WTC11 (cell line): ENCODE results near the gene OR52D1. TPM values are rescaled to one million over a fixed set of nuclear protein-coding genes. Genes with fewer than 3 reads are reported as not detected.

Experiments
- ATAC-seq: fragments of 200-7000 bp; cut with Tn5 transposase; 2 replicates; pipeline ENCODE4 v1.10.0; 2021; ENCODE audit warnings: mild to moderate bottlenecking, moderate library complexity
- CTCF ChIA-PET: fragments of 300-600 bp; sonication (Branson Sonifier 250); formaldehyde crosslinking; loops from one replicate; lab custom pipeline; 2021; ENCODE audit warnings: antibody characterized with exemption; lab: Charles Lee
- POLR2A ChIA-PET: fragments of 350-600 bp; sonication (Branson Sonifier 250); formaldehyde crosslinking; loops from one replicate; lab custom pipeline; 2021; ENCODE audit warnings: antibody characterized with exemption; lab: Charles Lee
- DNase-seq: peaks from one replicate; pipeline ENCODE4 v3.0.0; 2021; ENCODE audit warnings: low spot score
- H3K27ac Mint-ChIP-seq: 2 replicates; pipeline ENCODE4 v1.8.0; 2021; ENCODE audit warnings: mixed read lengths
- H3K27me3 Mint-ChIP-seq: 2 replicates; pipeline ENCODE4 v1.8.0; 2021; ENCODE audit warnings: low read depth, mild to moderate bottlenecking, moderate library complexity, mixed read lengths
- H3K36me3 Mint-ChIP-seq: 2 replicates; pipeline ENCODE4 v1.8.0; 2021; ENCODE audit warnings: mixed read lengths
- H3K4me1 Mint-ChIP-seq: 2 replicates; pipeline ENCODE4 v1.8.0; 2022; ENCODE audit warnings: mixed read lengths
- H3K4me3 Mint-ChIP-seq: 2 replicates; pipeline ENCODE4 v1.8.0; 2021; ENCODE audit warnings: mild to moderate bottlenecking, moderate library complexity, mixed read lengths
- H3K9me3 Mint-ChIP-seq: 2 replicates; pipeline ENCODE4 v1.8.0; 2021; ENCODE audit warnings: mixed read lengths
- ATF1 ChIP-seq: sonication (generic); formaldehyde crosslinking; IDR thresholded peaks from 2 replicates; pipeline ENCODE4 v1.8.1; 2023; ENCODE audit warnings: mild to moderate bottlenecking, moderate library complexity, missing genetic modification reagents
- CBFB ChIP-seq: sonication (generic); formaldehyde crosslinking; IDR thresholded peaks from 2 replicates; pipeline ENCODE4 v1.8.1; 2022; ENCODE audit warnings: mild to moderate bottlenecking, low read depth, missing genetic modification reagents
- CREM ChIP-seq: sonication (generic); formaldehyde crosslinking; IDR thresholded peaks from 2 replicates; pipeline ENCODE4 v1.8.1; 2022; ENCODE audit warnings: mild to moderate bottlenecking, missing genetic modification reagents, moderate library complexity
- ELF4 ChIP-seq: sonication (generic); formaldehyde crosslinking; IDR thresholded peaks from 2 replicates; pipeline ENCODE4 v1.8.1; 2022; ENCODE audit warnings: low read depth, mild to moderate bottlenecking, moderate library complexity, missing genetic modification reagents
- FOXP1 ChIP-seq: sonication (generic); formaldehyde crosslinking; IDR thresholded peaks from 2 replicates; pipeline ENCODE4 v1.8.0; 2022; ENCODE audit warnings: missing genetic modification reagents, mild to moderate bottlenecking, moderate library complexity, borderline replicate concordance
- JAZF1 ChIP-seq: fragments of 250-450 bp; sonication (Bioruptor Pico); IDR thresholded peaks from 2 replicates; pipeline ENCODE4 v1.9.0; 2021; ENCODE audit warnings: moderate library complexity, mild to moderate bottlenecking, inconsistent platforms
- JUN ChIP-seq: sonication (generic); formaldehyde crosslinking; IDR thresholded peaks from 2 replicates; pipeline ENCODE4 v1.8.0; 2023; ENCODE audit warnings: mild to moderate bottlenecking, missing genetic modification reagents
- NFE2L1 ChIP-seq: sonication (generic); formaldehyde crosslinking; IDR thresholded peaks from 2 replicates; pipeline ENCODE4 v1.8.1; 2023; ENCODE audit warnings: missing genetic modification reagents
- NR2C2 ChIP-seq: sonication (generic); formaldehyde crosslinking; IDR thresholded peaks from 2 replicates; pipeline ENCODE4 v1.8.0; 2022; ENCODE audit warnings: mild to moderate bottlenecking, missing genetic modification reagents
- RELA ChIP-seq: sonication (generic); formaldehyde crosslinking; IDR thresholded peaks from 2 replicates; pipeline ENCODE4 v1.8.1; 2022; ENCODE audit warnings: missing genetic modification reagents, mild to moderate bottlenecking, borderline replicate concordance
- ZNF219 ChIP-seq: sonication (generic); formaldehyde crosslinking; IDR thresholded peaks from 2 replicates; pipeline ENCODE4 v1.8.0; 2023; ENCODE audit warnings: missing genetic modification reagents, mild to moderate bottlenecking, borderline replicate concordance
- ZNF671 ChIP-seq: fragments of 250-450 bp; sonication (Bioruptor Pico); IDR thresholded peaks from 2 replicates; pipeline ENCODE4 v1.8.0; 2021; ENCODE audit warnings: mild to moderate bottlenecking
- total RNA-seq: library from RNA; stranded (reverse); gene quantifications from 3 replicates; pipeline ENCODE4 v1.2.3, GENCODE V29; 2021
- TF ChIP-seq, protein P1 (sequence below): sonication (generic); formaldehyde crosslinking; IDR thresholded peaks from 2 replicates; pipeline ENCODE4 v1.8.1; 2022; ENCODE audit warnings: mild to moderate bottlenecking, missing genetic modification reagents, moderate library complexity, borderline replicate concordance
- TF ChIP-seq, protein P2 (sequence below): fragments of 250-450 bp; sonication (Bioruptor Pico); IDR thresholded peaks from 2 replicates; pipeline ENCODE4 v1.9.0; 2021; ENCODE audit warnings: mild to moderate bottlenecking
- TF ChIP-seq, protein P3 (sequence below): sonication (generic); formaldehyde crosslinking; IDR thresholded peaks from 2 replicates; pipeline ENCODE4 v1.8.1; 2023; ENCODE audit warnings: mild to moderate bottlenecking, missing genetic modification reagents, moderate library complexity
- TF ChIP-seq, protein P4 (sequence below): fragments of 250-450 bp; sonication (Bioruptor Pico); IDR thresholded peaks from 2 replicates; pipeline ENCODE4 v2.1.2; 2022; ENCODE audit warnings: mild to moderate bottlenecking, moderate library complexity
- TF ChIP-seq, protein P5 (sequence below): sonication (generic); formaldehyde crosslinking; IDR thresholded peaks from 2 replicates; pipeline ENCODE4 v1.8.0; 2022; ENCODE audit warnings: missing genetic modification reagents

The OR52D1 gene
- total RNA-seq, 1 experiment from 2014 or later: not detected

DNA sequence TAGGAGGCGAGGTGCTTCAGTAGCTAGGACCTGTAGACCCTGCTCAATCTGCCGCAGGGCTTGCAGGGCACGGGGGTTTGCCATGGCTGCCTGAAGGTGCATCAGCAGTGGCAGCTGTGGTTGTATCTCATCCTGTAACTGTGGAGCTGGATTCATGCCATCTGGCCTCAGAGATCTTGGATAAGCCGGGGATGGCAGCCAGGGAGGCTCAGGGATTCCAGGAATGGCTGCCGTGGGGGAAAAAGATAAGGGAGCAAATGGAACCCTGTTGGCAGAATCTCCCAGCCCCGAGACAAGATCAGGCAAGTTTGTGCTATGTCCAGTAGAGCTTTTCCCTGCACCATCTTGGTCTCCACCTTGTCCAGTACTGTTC is 19.4 kb downstream of the OR52D1 start (continued):
- TF ChIP-seq JUN (no peak), ZNF671 (CRISPR knock-in tag) (no peak)

DNA sequence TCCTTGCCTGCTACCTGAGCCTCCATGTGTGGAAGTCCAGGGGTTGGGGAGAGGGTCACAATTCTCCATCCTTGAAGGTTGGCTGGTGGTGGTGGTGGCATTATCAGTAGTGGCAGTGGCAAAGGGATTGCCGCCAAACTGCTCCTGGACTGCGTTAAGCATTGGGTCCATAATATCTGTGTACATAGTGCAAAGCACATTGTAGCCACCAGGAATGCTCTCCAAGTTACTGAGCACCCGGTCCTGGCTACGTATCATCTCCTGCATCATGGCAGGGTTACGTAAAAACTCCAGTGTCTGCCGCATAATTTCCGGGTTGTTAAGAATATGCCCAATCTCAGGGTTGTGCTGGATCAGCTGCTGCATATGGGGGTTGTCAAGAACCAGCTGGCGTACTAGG is 20.1 kb downstream of the OR52D1 start:
- POLR2A ChIA-PET: no interaction called here
- no peak for DNase-seq
- ATAC-seq: no peak
- Mint-ChIP-seq H3K4me3 (no peak overlapping the region), H3K27me3 (no peaks in the 10 kb centered on the region), H3K9me3 (no peaks in the 10 kb centered on the region), H3K36me3 (no peaks in the 10 kb centered on the region), H3K27ac (no peak overlapping the region), H3K4me1 (peaks cover 6% of the 10 kb centered on the region)
- CTCF ChIA-PET: no interaction called here
- TF ChIP-seq, protein P1, sequence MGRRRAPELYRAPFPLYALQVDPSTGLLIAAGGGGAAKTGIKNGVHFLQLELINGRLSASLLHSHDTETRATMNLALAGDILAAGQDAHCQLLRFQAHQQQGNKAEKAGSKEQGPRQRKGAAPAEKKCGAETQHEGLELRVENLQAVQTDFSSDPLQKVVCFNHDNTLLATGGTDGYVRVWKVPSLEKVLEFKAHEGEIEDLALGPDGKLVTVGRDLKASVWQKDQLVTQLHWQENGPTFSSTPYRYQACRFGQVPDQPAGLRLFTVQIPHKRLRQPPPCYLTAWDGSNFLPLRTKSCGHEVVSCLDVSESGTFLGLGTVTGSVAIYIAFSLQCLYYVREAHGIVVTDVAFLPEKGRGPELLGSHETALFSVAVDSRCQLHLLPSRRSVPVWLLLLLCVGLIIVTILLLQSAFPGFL (CRISPR knock-in tag): no peak
- TF ChIP-seq FOXP1 (CRISPR knock-in tag): no peak
- TF ChIP-seq, protein P2, sequence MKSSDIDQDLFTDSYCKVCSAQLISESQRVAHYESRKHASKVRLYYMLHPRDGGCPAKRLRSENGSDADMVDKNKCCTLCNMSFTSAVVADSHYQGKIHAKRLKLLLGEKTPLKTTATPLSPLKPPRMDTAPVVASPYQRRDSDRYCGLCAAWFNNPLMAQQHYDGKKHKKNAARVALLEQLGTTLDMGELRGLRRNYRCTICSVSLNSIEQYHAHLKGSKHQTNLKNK (CRISPR knock-in tag): no peak
- TF ChIP-seq, protein P3, sequence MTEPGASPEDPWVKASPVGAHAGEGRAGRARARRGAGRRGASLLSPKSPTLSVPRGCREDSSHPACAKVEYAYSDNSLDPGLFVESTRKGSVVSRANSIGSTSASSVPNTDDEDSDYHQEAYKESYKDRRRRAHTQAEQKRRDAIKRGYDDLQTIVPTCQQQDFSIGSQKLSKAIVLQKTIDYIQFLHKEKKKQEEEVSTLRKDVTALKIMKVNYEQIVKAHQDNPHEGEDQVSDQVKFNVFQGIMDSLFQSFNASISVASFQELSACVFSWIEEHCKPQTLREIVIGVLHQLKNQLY (CRISPR knock-in tag): no peak
- TF ChIP-seq RELA (CRISPR knock-in tag): no peak
- TF ChIP-seq NR2C2: no peak
- no peak for TF ChIP-seq NFE2L1 (CRISPR knock-in tag)
- TF ChIP-seq CREM (CRISPR knock-in tag): no peak
- TF ChIP-seq ELF4 (CRISPR knock-in tag): no peak

DNA sequence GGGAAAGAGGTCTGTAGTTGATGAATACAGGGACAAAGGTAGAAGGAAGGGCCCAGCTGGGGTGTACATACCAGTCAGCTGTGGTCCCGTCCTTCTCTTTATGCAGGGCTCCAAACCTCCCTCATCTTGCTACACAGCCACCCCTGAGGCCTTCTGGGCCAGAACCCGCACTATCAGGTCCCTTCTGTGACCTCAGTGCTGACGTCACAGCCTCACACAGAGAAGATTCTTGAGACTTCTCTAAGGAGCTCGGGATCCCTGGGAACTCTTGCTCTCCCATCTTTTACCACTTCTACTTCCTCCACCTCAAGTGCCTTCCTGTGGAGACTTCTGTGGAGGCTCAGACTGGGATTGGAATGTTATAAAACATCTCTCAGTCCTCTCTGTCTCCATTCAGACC is 21.3 kb downstream of the OR52D1 start, which contains the start of gene UBQLN3:
Gene UBQLN3, minus strand, starts transcription at position 155 of the 400 bp plus-strand sequence. CDS start 399 bp downstream, outside the sequence.
- TF ChIP-seq, protein P4, sequence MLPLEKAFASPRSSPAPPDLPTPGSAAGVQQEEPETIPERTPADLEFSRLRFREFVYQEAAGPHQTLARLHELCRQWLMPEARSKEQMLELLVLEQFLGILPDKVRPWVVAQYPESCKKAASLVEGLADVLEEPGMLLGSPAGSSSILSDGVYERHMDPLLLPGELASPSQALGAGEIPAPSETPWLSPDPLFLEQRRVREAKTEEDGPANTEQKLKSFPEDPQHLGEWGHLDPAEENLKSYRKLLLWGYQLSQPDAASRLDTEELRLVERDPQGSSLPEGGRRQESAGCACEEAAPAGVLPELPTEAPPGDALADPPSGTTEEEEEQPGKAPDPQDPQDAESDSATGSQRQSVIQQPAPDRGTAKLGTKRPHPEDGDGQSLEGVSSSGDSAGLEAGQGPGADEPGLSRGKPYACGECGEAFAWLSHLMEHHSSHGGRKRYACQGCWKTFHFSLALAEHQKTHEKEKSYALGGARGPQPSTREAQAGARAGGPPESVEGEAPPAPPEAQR (CRISPR knock-in tag): no peak
- TF ChIP-seq JAZF1 (CRISPR knock-in tag) (no peak), ATF1 (CRISPR knock-in tag) (no peak), ZNF219 (CRISPR knock-in tag) (no peak), CBFB (CRISPR knock-in tag) (no peak)
- TF ChIP-seq, protein P5, sequence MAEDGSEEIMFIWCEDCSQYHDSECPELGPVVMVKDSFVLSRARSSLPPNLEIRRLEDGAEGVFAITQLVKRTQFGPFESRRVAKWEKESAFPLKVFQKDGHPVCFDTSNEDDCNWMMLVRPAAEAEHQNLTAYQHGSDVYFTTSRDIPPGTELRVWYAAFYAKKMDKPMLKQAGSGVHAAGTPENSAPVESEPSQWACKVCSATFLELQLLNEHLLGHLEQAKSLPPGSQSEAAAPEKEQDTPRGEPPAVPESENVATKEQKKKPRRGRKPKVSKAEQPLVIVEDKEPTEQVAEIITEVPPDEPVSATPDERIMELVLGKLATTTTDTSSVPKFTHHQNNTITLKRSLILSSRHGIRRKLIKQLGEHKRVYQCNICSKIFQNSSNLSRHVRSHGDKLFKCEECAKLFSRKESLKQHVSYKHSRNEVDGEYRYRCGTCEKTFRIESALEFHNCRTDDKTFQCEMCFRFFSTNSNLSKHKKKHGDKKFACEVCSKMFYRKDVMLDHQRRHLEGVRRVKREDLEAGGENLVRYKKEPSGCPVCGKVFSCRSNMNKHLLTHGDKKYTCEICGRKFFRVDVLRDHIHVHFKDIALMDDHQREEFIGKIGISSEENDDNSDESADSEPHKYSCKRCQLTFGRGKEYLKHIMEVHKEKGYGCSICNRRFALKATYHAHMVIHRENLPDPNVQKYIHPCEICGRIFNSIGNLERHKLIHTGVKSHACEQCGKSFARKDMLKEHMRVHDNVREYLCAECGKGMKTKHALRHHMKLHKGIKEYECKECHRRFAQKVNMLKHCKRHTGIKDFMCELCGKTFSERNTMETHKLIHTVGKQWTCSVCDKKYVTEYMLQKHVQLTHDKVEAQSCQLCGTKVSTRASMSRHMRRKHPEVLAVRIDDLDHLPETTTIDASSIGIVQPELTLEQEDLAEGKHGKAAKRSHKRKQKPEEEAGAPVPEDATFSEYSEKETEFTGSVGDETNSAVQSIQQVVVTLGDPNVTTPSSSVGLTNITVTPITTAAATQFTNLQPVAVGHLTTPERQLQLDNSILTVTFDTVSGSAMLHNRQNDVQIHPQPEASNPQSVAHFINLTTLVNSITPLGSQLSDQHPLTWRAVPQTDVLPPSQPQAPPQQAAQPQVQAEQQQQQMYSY (CRISPR knock-in tag): no peak
- DNase-seq (no peak), ATAC-seq (no peak)
- H3K4me3 Mint-ChIP-seq: no peak within 1 kb of the TSS
- H3K36me3 Mint-ChIP-seq: no peaks in the 10 kb centered on the region
- POLR2A ChIA-PET: no interaction called here
- no peaks in the 10 kb centered on the region for H3K27me3 Mint-ChIP-seq
- CTCF ChIA-PET: no interaction called here
- no peaks in the 10 kb centered on the region for H3K9me3 Mint-ChIP-seq
- H3K27ac Mint-ChIP-seq: no peak within 1 kb of the TSS
- peaks cover 6% of the 10 kb centered on the region for H3K4me1 Mint-ChIP-seq
